ENCODE results near the gene RAD17. TPM values are rescaled to one million over a fixed set of nuclear protein-coding genes. Genes with fewer than 3 reads are reported as not detected.
A peak's percentile ranks its signal among the peaks of the same experiment; 100 is the strongest.
"Not testable (repeated sequence)": the region's sequence is repeated elsewhere in the genome, so short reads cannot be mapped to it uniquely, and the experiment has no call there.

The RAD17 gene, protein sequence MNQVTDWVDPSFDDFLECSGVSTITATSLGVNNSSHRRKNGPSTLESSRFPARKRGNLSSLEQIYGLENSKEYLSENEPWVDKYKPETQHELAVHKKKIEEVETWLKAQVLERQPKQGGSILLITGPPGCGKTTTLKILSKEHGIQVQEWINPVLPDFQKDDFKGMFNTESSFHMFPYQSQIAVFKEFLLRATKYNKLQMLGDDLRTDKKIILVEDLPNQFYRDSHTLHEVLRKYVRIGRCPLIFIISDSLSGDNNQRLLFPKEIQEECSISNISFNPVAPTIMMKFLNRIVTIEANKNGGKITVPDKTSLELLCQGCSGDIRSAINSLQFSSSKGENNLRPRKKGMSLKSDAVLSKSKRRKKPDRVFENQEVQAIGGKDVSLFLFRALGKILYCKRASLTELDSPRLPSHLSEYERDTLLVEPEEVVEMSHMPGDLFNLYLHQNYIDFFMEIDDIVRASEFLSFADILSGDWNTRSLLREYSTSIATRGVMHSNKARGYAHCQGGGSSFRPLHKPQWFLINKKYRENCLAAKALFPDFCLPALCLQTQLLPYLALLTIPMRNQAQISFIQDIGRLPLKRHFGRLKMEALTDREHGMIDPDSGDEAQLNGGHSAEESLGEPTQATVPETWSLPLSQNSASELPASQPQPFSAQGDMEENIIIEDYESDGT
- 10 to 100 TPM; 31.9 to 47.3 (median 40.4) TPM for polyA plus RNA-seq (ENCODE audit: insufficient read depth in 1 of 5, insufficient read length in 5 of 5, low replicate concordance in 1 of 5)
- long read RNA-seq, donor 1, partial matches to known transcripts: 15 of 20 reads
- long read RNA-seq, donor 1, other reads (novel, unspliced or antisense): 0 of 20 reads
- long read RNA-seq, donor 2, partial matches to known transcripts: 0 of 3 reads
- long read RNA-seq, donor 2, other reads (novel, unspliced or antisense): 0 of 3 reads
- long read RNA-seq, donor 3, partial matches to known transcripts: 18 of 23 reads
- long read RNA-seq, donor 3, other reads (novel, unspliced or antisense): 0 of 23 reads
- long read RNA-seq, donor 4, partial matches to known transcripts: 6 of 7 reads
- long read RNA-seq, donor 4, other reads (novel, unspliced or antisense): 0 of 7 reads
- long read RNA-seq, donor 5, partial matches to known transcripts: 0 of 2 reads
- long read RNA-seq, donor 5, other reads (novel, unspliced or antisense): 0 of 2 reads
- long read RNA-seq, donor 6, partial matches to known transcripts: 0 of 3 reads
- long read RNA-seq, donor 6, other reads (novel, unspliced or antisense): 0 of 3 reads
- long read RNA-seq, donor 7, partial matches to known transcripts: 6 of 12 reads
- long read RNA-seq, donor 7, other reads (novel, unspliced or antisense): 0 of 12 reads
- long read RNA-seq, donor 8, partial matches to known transcripts: 0 of 1 reads
- long read RNA-seq, donor 8, other reads (novel, unspliced or antisense): 0 of 1 reads

DNA sequence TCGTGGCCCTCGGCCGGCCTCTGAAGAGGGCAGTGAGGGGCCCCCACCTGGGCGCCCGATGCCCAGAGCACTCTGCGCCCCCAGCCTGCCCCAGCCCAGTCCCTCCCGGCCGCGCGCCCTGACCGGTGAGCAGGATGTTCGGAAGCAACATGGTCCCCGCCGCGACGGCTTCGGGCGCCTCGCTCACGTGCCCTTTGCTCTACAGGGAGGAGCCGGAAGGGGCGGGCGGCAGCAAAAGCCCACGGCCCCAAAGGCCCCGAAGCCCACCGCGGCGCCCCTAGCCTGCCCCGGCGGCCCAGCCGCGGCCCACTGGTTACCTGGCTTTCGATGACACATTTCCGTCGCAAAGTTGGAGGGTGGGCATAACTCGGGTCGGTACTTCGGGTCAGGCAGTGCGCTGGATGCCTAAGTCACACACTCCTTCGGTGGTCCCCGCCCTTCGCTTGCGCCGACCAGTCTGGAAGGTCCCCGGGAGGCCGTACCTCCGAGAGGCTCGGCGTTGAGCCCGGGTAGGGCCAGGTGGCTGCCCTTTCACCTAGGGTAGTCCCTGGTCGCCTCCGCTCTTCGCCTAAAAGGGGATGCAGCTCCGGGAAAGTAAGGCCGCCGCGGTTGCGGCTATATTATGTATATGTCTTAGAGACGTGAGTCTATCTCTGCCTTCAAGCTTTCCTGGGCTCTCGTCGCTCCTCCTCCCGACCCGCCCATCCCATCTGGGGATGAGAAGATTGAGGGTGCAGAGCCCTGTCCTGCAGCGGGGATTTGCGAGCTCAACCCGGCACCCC is at the start of gene RAD17, which contains the start of the genes AK6 and TAF9:
TSS of gene RAD17 (plus strand) at position 479 of the 782 bp plus-strand sequence. CDS start 2,391 bp downstream, outside the sequence.
TSS of gene AK6 (minus strand) at position 181 of the 782 bp plus-strand sequence. CDS start at position 151, 30 bp downstream.
TSS of gene TAF9 (minus strand) at position 181 of the 782 bp plus-strand sequence. CDS start 3,783 bp downstream, outside the sequence.
- peak; percentile 96 for DNase-seq

DNA sequence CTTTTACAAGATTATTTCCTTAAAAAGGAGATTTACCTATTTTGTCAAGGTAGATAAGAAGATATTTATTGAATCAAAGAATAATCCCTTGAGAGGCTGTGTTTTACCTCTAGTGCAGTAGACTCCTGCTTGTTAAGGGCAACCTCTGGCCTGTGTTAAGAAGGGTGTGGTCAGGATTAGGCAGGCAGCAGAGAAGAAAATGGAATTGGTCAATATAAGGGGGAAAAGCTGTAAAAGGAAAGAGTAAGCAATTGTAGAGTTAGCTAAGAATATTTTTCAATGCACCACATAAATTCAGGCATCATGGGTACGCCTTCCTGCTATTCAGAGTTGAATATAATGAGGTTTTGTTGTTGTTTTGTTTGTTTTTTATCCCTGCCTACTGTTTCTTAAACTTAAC is 43.3 kb upstream of the RAD17 start:
- no peak for DNase-seq

DNA sequence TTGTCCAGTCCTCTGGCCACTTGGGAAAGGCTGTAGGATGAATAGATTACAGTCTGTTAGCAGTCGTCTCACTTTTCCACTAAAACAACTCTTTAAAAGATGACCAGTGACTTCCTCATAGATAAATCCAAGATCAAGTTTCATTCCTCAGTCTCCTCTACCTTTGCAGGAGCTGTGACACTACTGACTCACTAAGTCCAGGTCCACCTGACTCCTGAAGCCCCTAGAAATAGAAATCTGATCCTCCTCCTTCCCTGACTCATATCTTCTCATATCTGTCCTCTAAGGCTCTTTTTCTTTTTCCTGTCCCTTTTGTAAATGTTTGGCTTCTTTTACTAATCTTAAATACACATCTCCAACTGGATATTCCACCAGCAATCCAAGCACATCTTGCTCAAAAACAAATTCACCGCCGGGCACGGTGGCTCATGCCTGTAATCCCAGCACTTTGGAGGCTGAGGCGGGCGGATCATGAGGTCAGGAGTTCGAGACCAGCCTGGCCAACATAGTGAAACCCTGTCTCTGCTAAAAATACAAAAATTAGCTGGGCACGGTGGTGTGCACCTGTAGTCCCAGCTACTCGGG is 39.6 kb upstream of the RAD17 start:
- no peak for DNase-seq

DNA sequence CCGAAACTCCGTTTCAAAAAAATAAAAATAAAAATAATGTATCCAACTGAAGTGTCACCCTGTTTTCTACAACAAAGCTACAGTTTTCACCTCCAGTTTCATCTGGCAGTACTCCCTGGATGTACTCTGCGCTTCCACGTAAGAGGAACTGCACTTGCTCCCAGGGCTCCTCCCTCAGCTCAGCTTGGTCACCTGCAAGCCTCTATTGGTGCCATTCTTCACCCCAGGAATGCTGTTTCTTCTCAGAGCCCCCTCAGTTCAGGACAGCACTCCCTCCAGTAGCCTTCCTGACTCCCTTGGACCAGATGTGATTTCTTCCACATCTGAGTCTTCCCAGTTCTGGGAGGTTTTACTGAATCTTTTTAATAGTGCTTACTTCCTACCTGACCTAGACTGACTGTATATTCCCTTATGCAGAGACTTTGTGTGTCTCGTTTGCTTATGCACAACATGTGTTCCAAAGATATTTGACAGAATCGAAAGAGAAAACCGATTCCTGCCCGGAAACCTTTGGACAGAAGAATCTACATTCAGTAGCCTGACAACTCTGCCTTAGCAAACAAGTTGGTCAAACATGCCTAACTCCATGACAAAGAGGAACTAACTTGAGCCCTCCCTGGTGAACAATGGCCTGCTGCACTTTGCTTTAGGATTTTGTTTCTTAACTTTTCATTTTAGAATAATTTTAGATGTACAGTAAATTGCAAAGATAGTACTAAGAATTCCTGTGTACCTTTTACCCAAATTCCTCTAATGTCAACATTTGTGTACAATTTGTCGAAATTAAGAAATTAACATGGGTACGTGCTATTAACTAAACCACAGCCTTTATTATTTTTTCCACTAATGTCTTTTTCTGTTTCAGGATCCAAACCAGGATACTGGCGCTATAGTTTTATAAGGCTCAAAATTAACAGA is 37.8 kb upstream of the RAD17 start:
- peak; percentile 3 to 11 for DNase-seq

DNA sequence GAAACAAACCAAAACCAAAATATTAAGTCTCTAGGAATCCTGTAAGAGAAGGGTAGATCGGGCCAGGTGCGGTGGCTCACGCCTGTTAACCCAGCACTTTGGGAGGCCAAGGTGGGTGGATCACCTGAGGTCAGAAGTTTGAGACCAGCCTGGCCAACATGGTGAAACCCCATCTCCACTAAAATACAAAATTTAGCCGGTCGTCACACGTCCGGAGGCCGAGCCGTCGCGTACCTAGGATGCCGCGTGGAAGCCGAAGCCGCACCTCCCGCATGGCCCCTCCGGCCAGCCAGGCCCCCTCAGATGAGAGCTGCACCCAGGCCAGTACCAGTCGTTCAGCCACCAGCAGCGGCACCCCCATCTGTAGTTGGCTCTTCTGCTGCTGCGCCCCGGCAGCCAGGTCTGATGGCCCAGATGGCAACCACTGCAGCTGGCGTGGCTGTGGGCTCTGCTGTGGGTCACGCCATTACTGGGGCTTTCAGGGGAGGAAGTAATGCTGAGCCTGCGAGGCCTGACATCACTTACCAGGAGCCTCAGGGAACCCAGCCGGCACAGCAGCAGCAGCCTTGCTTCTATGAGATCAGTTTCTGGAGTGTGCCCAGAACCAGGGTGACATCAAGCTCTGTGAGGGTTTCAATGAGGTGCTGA is 35.8 kb upstream of the RAD17 start:
- DNase-seq: not testable (repeated sequence)

DNA sequence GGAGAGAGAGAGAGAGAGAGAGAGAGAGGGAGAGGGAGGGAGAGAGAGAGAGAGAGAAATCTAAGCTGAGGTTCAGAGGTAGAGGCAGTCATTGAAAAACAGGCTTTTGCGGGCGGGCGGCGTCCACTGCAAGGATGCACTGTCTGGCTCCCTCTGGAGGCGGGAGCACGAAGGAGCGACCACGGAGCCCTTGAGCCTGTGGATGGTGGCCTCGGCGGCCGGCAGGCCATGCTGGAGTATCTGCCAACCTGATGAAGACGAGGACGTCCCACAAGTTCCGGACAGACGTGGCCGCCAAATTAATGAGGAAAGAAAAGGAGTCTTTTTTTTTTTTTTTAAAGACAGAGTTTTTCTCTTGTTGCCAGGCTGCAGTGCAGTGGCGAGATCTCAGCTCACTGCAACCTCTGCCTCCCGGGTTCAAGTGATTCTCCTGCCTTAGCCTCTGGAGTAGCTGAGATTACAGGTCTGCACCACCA is 34.8 kb upstream of the RAD17 start:
- DNase-seq: peak; percentile 65 to 71

DNA sequence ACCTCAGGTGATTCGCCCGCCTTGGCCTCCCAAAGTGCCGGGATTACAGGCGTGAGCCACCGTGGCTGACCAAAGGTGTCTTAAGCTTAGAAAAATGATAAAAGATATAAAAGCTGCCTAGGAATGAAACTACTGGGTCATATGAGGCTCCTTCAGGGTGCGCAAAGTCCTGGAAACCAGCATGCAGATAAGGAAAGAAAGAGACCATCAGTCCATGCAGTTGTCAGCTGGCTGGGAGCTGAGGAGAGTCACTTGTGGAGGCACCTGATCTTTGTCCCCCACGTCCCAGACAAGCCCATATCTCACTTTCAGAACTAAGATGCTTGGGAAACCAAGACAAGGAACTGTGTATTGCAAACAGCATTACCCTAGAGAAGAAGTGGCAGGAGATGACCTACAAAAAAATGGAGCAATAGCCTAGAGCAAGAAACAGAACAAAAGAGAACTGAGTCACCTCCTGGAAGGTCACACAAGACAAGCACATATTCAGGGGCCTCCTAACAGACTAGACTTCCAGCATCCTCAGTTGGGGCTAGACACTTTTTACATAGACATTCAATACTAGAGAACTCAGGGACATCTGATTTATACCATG is 34.2 kb upstream of the RAD17 start:
- no peak for DNase-seq

DNA sequence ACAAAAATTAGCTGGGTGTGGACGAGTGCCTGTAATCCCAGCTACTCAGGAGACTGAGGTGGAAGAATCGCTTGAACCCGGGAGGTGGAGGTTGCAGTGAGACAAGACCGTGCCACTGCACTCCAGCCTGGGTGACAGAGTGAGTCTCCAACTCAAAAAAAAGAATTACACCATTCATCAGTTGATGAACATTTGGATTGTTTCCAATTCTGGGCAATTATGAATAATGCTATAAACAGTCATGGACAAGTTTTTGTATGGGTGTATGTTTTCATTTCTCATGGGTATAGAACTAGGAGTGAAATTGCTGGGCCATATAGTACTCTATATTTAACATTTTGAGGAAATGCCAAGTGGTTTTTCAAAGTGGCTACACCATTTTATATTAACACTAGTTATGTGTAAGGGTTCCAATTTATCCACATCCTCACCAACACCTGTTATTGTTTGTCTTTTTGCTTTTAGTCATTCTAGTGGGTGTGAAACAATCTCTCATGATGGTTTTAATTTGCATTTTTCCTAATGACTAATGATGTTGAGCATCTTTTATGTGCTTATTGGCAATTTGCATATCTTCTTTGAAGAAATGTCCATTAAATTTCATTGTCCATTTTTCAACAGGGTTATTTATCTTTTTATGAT is 28.0 kb upstream of the RAD17 start:
- no peak for DNase-seq

DNA sequence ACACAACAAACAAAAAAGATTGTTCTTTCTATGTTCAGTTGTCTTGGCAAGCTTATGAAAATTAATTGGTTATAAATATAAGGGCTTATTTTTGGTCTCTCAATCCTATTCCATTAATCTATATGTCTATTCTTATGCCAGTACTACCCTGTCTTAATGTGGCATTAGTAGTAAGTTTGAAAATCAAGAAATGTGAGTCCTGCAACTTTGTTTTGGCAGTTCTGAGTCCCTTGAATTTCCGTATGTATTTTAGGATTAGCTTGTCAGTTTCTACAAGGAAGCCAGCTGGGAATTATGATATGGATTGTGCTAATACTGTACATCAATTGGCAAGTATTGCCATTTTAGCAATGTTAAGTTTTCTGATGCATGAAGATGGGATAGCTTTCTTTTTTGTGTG is 26.5 kb upstream of the RAD17 start:
- no peak for DNase-seq

DNA sequence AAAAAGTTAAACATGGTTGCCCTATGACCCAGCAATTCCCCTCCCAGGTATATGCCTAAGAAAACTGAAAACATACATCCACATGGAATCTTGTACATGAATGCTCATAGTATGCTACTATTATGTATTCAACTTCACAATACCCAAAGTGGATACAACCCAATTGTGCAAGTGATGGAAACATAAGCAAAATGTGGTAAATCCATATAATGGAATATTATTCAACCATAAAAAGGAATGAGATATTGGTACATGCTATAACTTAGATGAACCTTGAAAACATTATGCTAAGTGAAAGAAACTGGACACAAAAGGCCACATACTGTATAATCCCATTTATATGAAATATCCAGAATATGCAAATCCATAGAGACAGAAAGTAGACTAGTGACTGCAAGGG is 19.0 kb upstream of the RAD17 start:
- DNase-seq: no peak

DNA sequence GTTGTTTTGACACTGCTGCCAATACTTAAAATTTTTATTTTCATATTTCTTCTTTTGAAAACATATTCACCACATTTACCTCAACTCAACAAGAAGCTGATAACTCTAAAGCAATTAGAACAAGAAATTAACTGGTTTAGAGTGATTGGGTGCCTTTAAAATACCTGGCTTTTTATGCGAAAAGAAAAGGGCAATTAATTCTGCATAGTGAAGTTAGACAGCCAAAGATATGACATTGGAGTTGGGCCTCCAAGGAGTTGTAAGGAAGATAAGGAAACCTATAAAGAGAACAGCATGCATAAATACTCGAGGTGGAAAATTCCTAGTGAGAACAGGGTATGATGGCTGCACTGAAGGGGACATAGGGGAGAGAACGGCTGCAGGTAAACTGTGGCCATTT is 9.9 kb upstream of the RAD17 start:
- no peak for DNase-seq

DNA sequence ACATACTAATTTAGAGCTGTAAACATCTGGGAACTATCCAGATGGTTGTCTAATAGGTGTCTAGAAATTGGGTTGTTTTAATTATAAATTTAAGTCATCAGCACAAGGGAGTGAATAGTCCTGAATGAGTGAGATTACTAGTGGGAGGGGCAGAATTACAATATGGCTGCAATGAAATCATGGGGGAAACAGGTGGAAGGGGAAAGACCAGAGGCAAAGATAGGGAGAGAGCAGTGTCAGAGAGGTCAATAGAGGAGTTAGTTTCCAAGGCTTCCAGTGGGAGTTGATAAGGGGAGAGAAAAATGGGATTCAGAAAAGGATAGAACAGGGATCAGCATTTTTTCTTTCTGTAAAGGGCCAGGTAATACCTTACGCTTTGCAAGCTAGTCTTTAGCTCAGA is 9.2 kb upstream of the RAD17 start:
- no peak for DNase-seq

DNA sequence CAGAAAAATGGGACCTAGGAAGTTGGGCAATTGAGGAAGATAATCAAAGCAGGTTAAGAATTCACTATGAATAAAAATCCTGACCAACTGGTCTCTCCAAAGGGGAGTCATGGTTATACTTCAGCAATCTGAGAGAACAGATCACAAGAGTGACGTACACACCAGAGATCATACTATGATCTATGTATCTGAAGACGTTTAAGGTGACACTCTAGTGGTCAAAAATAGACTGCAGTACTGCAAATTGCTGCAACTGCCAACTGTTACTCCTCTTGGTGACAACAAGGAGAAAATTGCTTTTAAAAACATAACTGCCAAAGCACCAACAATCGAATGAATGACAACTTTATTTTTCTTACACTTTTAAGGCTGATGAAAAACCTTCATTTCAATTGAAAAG is 5.2 kb upstream of the RAD17 start:
- DNase-seq: no peak

DNA sequence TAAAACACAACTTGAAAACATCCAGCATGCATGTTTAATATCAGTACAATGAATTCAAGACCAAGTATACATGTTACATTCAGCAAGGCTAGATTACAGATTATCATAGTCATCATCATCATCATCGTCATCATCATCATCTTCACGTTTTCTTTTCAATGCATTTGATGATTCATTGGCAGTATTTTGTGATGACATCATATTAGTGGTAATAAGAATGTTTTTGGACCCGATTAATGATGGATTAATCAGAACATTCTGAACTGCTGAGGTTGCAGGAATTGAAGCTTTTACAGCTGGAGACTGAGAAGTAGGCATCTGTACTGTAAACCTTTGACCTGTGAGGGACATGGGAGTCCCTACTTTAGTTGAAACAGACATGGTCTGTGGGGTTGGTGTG is 4.8 kb upstream of the RAD17 start:
- no peak for DNase-seq

DNA sequence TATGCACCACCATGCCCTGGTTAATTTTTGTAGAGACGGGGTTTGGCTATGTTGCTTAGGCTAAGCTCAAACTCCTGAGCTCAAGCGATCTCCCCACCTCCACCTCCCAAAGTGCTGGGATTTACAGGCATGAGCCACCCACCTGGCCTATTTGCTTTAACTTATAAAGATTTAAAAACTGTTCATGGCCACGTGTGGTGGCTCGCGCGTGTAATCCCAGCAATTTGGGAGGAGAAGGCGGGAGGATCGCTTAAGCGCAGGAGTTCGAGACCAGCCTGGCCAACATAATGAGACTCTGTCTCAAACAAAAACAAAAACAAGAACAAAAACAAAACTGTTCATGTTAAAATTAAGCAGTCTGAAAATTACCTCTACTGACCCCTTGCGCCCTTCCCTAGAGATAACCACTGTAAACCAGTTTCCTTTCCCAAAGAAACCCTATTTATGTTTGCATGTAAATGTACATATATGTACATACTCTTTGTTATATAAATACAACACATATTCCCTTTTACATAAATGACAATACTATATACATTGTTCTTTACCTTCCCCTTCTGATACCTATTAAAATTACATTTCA is 1.8 kb upstream of the RAD17 start:
- DNase-seq: no peak

DNA sequence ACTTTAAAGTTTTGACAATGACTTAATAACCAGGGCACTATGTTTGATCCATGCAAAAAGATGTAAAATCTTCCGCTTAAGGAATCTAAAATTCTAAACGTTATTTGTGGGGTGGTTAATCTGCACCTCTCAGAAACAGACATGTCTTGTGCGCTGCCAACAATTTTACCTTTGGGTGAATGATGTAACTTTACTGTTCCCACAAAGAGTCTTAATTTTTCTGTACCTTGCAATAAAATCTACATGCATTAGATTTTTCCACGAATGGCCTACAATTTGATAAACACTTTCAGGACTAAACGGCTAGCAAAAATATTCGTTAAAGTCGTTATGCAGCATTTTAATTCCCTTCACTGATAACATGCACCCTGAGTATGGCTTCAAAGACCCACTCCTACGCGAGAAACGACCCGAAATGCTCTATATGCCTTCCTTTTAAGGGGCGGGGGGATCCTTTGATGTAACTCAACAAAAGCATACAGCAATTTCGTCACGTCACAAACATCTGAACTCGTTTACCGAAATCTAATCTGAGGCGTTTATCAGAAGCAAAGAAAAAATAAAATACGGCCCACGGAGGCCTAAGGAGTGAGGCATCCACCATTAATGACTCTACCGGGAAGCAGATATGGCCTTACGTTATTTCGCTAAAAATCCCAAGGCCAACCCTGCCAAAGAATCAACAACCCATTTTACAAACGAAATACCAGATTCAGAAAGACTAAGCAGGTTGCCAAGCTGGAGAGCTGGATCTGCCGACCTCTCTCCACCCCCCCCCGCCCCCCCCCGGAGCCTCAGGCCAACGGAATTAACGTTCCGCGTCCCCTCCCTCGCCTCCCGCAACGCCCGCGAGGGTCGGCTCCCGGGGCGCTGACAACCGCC is 919 bp upstream of the RAD17 start:
- DNase-seq: peak in 1 of 2 donors; percentile 25

Measured in right lung (tissue), 10 donors.